H9 (cell line): ENCODE measurements around the gene CFAP97D2. TPM values are rescaled to one million over a fixed set of nuclear protein-coding genes. Genes with fewer than 3 reads are reported as not detected.

Source experiments
- DNase-seq: peaks from one replicate; pipeline ENCODE4 v3.0.0-alpha.2; 2017
- H2AFZ ChIP-seq: one replicate; pipeline ENCODE4 v1.6.1; 2013; ENCODE audit warnings: mild to moderate bottlenecking, low read length, control low read depth, moderate library complexity
- H2AK5ac ChIP-seq: 2 replicates; pipeline ENCODE4 v1.6.1; 2013; ENCODE audit warnings: low read length, control low read depth, mixed read lengths; ENCODE audit not compliant: insufficient read length
- H2BK120ac ChIP-seq: one replicate; pipeline ENCODE4 v1.6.1; 2013; ENCODE audit warnings: low read depth, mild to moderate bottlenecking, low read length, control low read depth, inconsistent platforms; ENCODE audit not compliant: poor library complexity, severe bottlenecking
- H2BK12ac ChIP-seq: 2 replicates; pipeline ENCODE4 v1.6.1; 2013; ENCODE audit warnings: low read length, control low read depth, mixed read lengths, low read depth; ENCODE audit not compliant: insufficient read length
- H2BK15ac ChIP-seq: 2 replicates; pipeline ENCODE4 v1.6.1; 2013; ENCODE audit warnings: low read depth, low read length, control low read depth
- H2BK20ac ChIP-seq: one replicate; pipeline ENCODE4 v1.6.1; 2013; ENCODE audit warnings: low read depth, mild to moderate bottlenecking, low read length, control low read depth, inconsistent platforms; ENCODE audit not compliant: poor library complexity, severe bottlenecking
- H2BK5ac ChIP-seq: 2 replicates; pipeline ENCODE4 v1.6.1; 2013; ENCODE audit warnings: low read length, control low read depth, mixed read lengths; ENCODE audit not compliant: insufficient read length
- H3K14ac ChIP-seq: 2 replicates; pipeline ENCODE4 v1.6.1; 2013; ENCODE audit warnings: low read length, control low read depth; ENCODE audit not compliant: insufficient read depth
- H3K18ac ChIP-seq: 2 replicates; pipeline ENCODE4 v1.6.1; 2013; ENCODE audit warnings: low read depth, mild to moderate bottlenecking, mixed read lengths, low read length, control low read depth; ENCODE audit not compliant: insufficient read length
- H3K23ac ChIP-seq: 2 replicates; pipeline ENCODE4 v1.6.1; 2013; ENCODE audit warnings: low read length, control low read depth, mixed read lengths, low read depth; ENCODE audit not compliant: insufficient read length
- H3K23me2 ChIP-seq: 2 replicates; pipeline ENCODE4 v1.6.1; 2013; ENCODE audit warnings: low read depth, mild to moderate bottlenecking, mixed read lengths, low read length, control low read depth; ENCODE audit not compliant: insufficient read length, poor library complexity, severe bottlenecking
- H3K27ac ChIP-seq: 2 replicates; pipeline ENCODE4 v1.5.1; 2013; ENCODE audit warnings: low read length, control low read depth, mixed read lengths, low read depth; ENCODE audit not compliant: insufficient read length
- H3K27me3 ChIP-seq: 2 replicates; pipeline ENCODE4 v1.6.1; 2013; ENCODE audit warnings: low read length, control low read depth, inconsistent platforms; ENCODE audit not compliant: insufficient read depth
- H3K4ac ChIP-seq: 2 replicates; pipeline ENCODE4 v1.6.1; 2013; ENCODE audit warnings: low read depth, mild to moderate bottlenecking, control low read depth, inconsistent platforms, low read length, moderate library complexity
- H3K4me1 ChIP-seq: 2 replicates; pipeline ENCODE4 v1.6.1; 2013; ENCODE audit warnings: low read length, control low read depth, inconsistent platforms; ENCODE audit not compliant: insufficient read depth
- H3K4me2 ChIP-seq: 2 replicates; pipeline ENCODE4 v1.6.1; 2013; ENCODE audit warnings: low read length, control low read depth, mixed read lengths; ENCODE audit not compliant: insufficient read length, insufficient read depth
- H3K56ac ChIP-seq: 2 replicates; pipeline ENCODE4 v1.6.1; 2013; ENCODE audit warnings: low read depth, mild to moderate bottlenecking, mixed read lengths, low read length, control low read depth; ENCODE audit not compliant: insufficient read length
- H3K79me1 ChIP-seq: 2 replicates; pipeline ENCODE4 v1.6.1; 2013; ENCODE audit warnings: low read depth, mild to moderate bottlenecking, moderate library complexity, low read length, control low read depth, inconsistent platforms; ENCODE audit not compliant: insufficient read depth, poor library complexity, severe bottlenecking
- H3K79me2 ChIP-seq: 2 replicates; pipeline ENCODE4 v1.6.1; 2013; ENCODE audit warnings: low read length, control low read depth, inconsistent platforms; ENCODE audit not compliant: insufficient read depth
- H3K9ac ChIP-seq: 2 replicates; pipeline ENCODE4 v1.6.1; 2013; ENCODE audit warnings: low read length, control low read depth, mixed read lengths; ENCODE audit not compliant: insufficient read length; ENCODE audit errors: extremely low read depth
- H3K9me3 ChIP-seq: one replicate; pipeline ENCODE4 v1.6.1; 2013; ENCODE audit warnings: low read depth, low read length, inconsistent platforms; ENCODE audit not compliant: control insufficient read depth
- H3T11ph ChIP-seq: one replicate; pipeline ENCODE4 v1.6.1; 2013; ENCODE audit warnings: mild to moderate bottlenecking, low read length, control low read depth, inconsistent platforms
- H4K20me1 ChIP-seq: one replicate; pipeline ENCODE4 v1.6.1; 2013; ENCODE audit not compliant: control insufficient read depth, insufficient read length, insufficient read depth
- H4K5ac ChIP-seq: 2 replicates; pipeline ENCODE4 v1.6.1; 2013; ENCODE audit warnings: low read depth, mild to moderate bottlenecking, mixed read lengths, low read length, control low read depth; ENCODE audit not compliant: insufficient read length
- H4K8ac ChIP-seq: replicated peaks from 2 replicates; pipeline ENCODE4 v1.6.1; 2013; ENCODE audit warnings: low read length, control low read depth, mixed read lengths, low read depth; ENCODE audit not compliant: insufficient read length
- H4K91ac ChIP-seq: 2 replicates; pipeline ENCODE4 v1.6.1; 2013; ENCODE audit warnings: low read depth, mild to moderate bottlenecking, moderate library complexity, mixed read lengths, low read length, control low read depth; ENCODE audit not compliant: insufficient read length
- H3K27ac Mint-ChIP-seq, 3 experiments: 2 replicates in 2 of 3; 3 replicates in 1 of 3; pipeline ENCODE4 v1.8.0; 2020 to 2021; ENCODE audit warnings: mixed read lengths in 3 of 3, mild to moderate bottlenecking in 1 of 3, moderate library complexity in 1 of 3
- H3K27me3 Mint-ChIP-seq: 2 replicates; pipeline ENCODE4 v1.8.0; 2021; ENCODE audit warnings: low read depth, mild to moderate bottlenecking, moderate library complexity, mixed read lengths
- H3K36me3 Mint-ChIP-seq, 3 experiments: 2 replicates in 2 of 3; 3 replicates in 1 of 3; pipeline ENCODE4 v1.8.0; 2020 to 2021; ENCODE audit warnings: low read depth in 3 of 3, mixed read lengths in 3 of 3; ENCODE audit not compliant: insufficient read depth in 1 of 3
- H3K4me1 Mint-ChIP-seq, 2 experiments: 2 replicates each; pipeline ENCODE4 v1.8.0; 2020; ENCODE audit warnings: mixed read lengths in 2 of 2
- H3K4me3 Mint-ChIP-seq, 2 experiments: 2 replicates in 1 of 2; 3 replicates in 1 of 2; pipeline ENCODE4 v1.8.0; 2020 to 2021; ENCODE audit warnings: mild to moderate bottlenecking in 2 of 2, mixed read lengths in 2 of 2, moderate library complexity in 1 of 2
- H3K9me3 Mint-ChIP-seq, 2 experiments: 2 replicates in 1 of 2; 3 replicates in 1 of 2; pipeline ENCODE4 v1.8.0; 2020; ENCODE audit warnings: mild to moderate bottlenecking in 2 of 2, mixed read lengths in 2 of 2, moderate library complexity in 1 of 2
- CTCF ChIP-seq: fragments of 200-600 bp; sonication (generic); conservative IDR thresholded peaks from 3 replicates; pipeline ENCODE4 v1.8.0; 2021; ENCODE audit warnings: antibody characterized with exemption, mild to moderate bottlenecking
- WGBS: extraction: QIAGEN DNeasy Blood & Tissue Kit; methylation state at CpG from one replicate; pipeline ENCODE4 v1.1.7; 2013; ENCODE audit warnings: missing lambda C conversion rate, low lambda C conversion rate, mixed read lengths; ENCODE audit not compliant: insufficient read length; ENCODE audit errors: extremely low coverage; 5-methylcytosine and 5-hydroxymethylcytosine counted together
- total RNA-seq: library from RNA; stranded (reverse); gene quantifications from 2 replicates; pipeline ENCODE4 v1.2.1, GENCODE V29; 2021

The CFAP97D2 gene
- total RNA-seq, 1 experiment from 2014 or later: not detected

GRCh38 chr13:114177245-114178010, 1.6 kb upstream of the CFAP97D2 start:
- Histone ChIP-seq H3T11ph (no peak overlapping the region), H3K79me2 (no peaks in the 10 kb centered on the region), H4K8ac (no peak overlapping the region), H3K9me3 (no peaks in the 10 kb centered on the region), H4K20me1 (no peaks in the 10 kb centered on the region), H3K4ac (no peak overlapping the region), H2BK20ac (no peak overlapping the region), H3K14ac (no peak overlapping the region), H2BK5ac (no peak overlapping the region), H2AFZ (no peak overlapping the region), H3K9ac (no peak overlapping the region), H4K5ac (no peak overlapping the region), H3K27me3 (no peaks in the 10 kb centered on the region), H3K79me1 (no peaks in the 10 kb centered on the region), H2BK15ac (no peak overlapping the region), H3K56ac (no peak overlapping the region), H3K23me2 (no peaks in the 10 kb centered on the region), H2AK5ac (no peak overlapping the region), H3K27ac (no peak overlapping the region), H2BK120ac (no peak overlapping the region), H2BK12ac (no peak overlapping the region), H3K18ac (no peak overlapping the region), H3K4me1 (no peaks in the 10 kb centered on the region), H3K23ac (no peak overlapping the region), H3K4me2 (no peak overlapping the region), H4K91ac (no peak overlapping the region)
- Mint-ChIP-seq H3K36me3 (peaks cover 0 to 4% (median 0%) of the 10 kb centered on the region in 3 experiments; a peak in 1 of 7 replicates), H3K27ac (no peak overlapping the region), H3K27me3 (peaks cover 16% of the 10 kb centered on the region), H3K4me1 (peaks cover 6 to 7% of the 10 kb centered on the region in 2 experiments), H3K9me3 (peaks cover 3 to 7% of the 10 kb centered on the region in 2 experiments; a peak in 3 of 5 replicates), H3K4me3 (no peak overlapping the region)
- DNase-seq: no peak
- no CpG with 5 or more reads among the region's 12 CpGs for WGBS
- TF ChIP-seq CTCF: no peak
